Fibroblast of lung (primary cell): ENCODE results near the gene ANK2. TPM values are rescaled to one million over a fixed set of nuclear protein-coding genes. Genes with fewer than 3 reads are reported as not detected.
A peak's percentile ranks its signal among the peaks of the same experiment; 100 is the strongest.

Experiments
- DNase-seq, 2 donors: peaks; one replicate each; pipeline versions ENCODE4 v3.0.0 to v3.0.0-alpha.2; 2010; ENCODE audit warnings: low read depth in 2 of 2
- H2AFZ ChIP-seq: 2 replicates; pipeline ENCODE4 v1.5.1; 2012; ENCODE audit warnings: low read length, control low read depth, inconsistent platforms
- H3K27ac ChIP-seq: 2 replicates; pipeline ENCODE4 v1.5.1; 2011; ENCODE audit warnings: low read length, control low read depth; ENCODE audit not compliant: insufficient read depth
- H3K27me3 ChIP-seq: 2 replicates; pipeline ENCODE4 v1.5.1; 2011; ENCODE audit warnings: mild to moderate bottlenecking, low read length; ENCODE audit not compliant: control insufficient read depth, insufficient read depth
- H3K36me3 ChIP-seq: 2 replicates; pipeline ENCODE4 v1.5.1; 2011; ENCODE audit warnings: low read length; ENCODE audit not compliant: control insufficient read depth, insufficient read depth
- H3K4me1 ChIP-seq: 2 replicates; pipeline ENCODE4 v1.5.1; 2011; ENCODE audit warnings: low read length; ENCODE audit not compliant: control insufficient read depth, insufficient read depth; ENCODE audit errors: extremely low read depth
- H3K4me2 ChIP-seq: 2 replicates; pipeline ENCODE4 v1.5.1; 2011; ENCODE audit warnings: low read length, control low read depth; ENCODE audit not compliant: insufficient read depth; ENCODE audit errors: extremely low read depth
- H3K4me3 ChIP-seq, 4 experiments: fragments of 200-600 bp in 1 of 4; sonication (generic) in 1 of 4; replicated peaks in 1 of 4; 2 replicates each; pipeline ENCODE4 v1.5.1; 2011 to 2016; ENCODE audit warnings: low read length in 4 of 4, low read depth in 3 of 4, mild to moderate bottlenecking in 3 of 4, control low read depth in 2 of 4, inconsistent platforms in 1 of 4, mixed read lengths in 1 of 4; ENCODE audit not compliant: insufficient read depth in 1 of 4; ENCODE audit errors: control extremely low read depth in 1 of 4
- H3K79me2 ChIP-seq: 2 replicates; pipeline ENCODE4 v1.5.1; 2012; ENCODE audit warnings: mild to moderate bottlenecking, low read length, inconsistent platforms; ENCODE audit not compliant: control insufficient read depth, insufficient read depth
- H3K9ac ChIP-seq: 2 replicates; pipeline ENCODE4 v1.5.1; 2011; ENCODE audit warnings: mild to moderate bottlenecking, low read length, control low read depth; ENCODE audit not compliant: insufficient read depth
- H3K9me3 ChIP-seq: 2 replicates; pipeline ENCODE4 v1.5.1; 2012; ENCODE audit warnings: low read depth, low read length; ENCODE audit not compliant: control insufficient read depth, insufficient read depth
- H4K20me1 ChIP-seq: 2 replicates; pipeline ENCODE4 v1.5.1; 2011; ENCODE audit warnings: low read length; ENCODE audit not compliant: control insufficient read depth, insufficient read depth; ENCODE audit errors: extremely low read depth
- CTCF ChIP-seq, 2 donors: IDR thresholded peaks in 1 of 2; conservative IDR thresholded peaks in 1 of 2; 1 replicate in 1 of 2; 2 replicates in 1 of 2; pipeline ENCODE4 v1.5.1; 2011 to 2012; ENCODE audit warnings: low read length in 2 of 2, control low read depth in 1 of 2, inconsistent platforms in 1 of 2, low read depth in 1 of 2, mild to moderate bottlenecking in 1 of 2
- EZH2 ChIP-seq: IDR thresholded peaks from 2 replicates; pipeline ENCODE4 v1.5.1; 2012; ENCODE audit warnings: low read length, control low read depth, mild to moderate bottlenecking; ENCODE audit errors: missing control alignments
- polyA plus RNA-seq, 2 donors: library from polyadenylated mRNA; depleted of rRNA in 1 of 2; stranded (reverse) in 1 of 2; unstranded in 1 of 2; fragments of >200 nt; gene quantifications; 2 replicates each; pipeline ENCODE4 v1.2.1, GENCODE V29; 2011 to 2012; ENCODE audit warnings: missing spikeins in 1 of 2
- total RNA-seq: library from RNA; depleted of rRNA; stranded (reverse); fragments of >200 nt; gene quantifications from 2 replicates; pipeline ENCODE4 v1.2.1, GENCODE V29; 2014

The ANK2 gene
- total and polyA plus RNA-seq, 2 donors (not counting 1 experiment from before 2014, with no cell fraction given): 10.9 to 95.1 TPM

- TF ChIP-seq EZH2: no peak
- TF ChIP-seq CTCF (conservative IDR thresholded peaks at IDR 0.05 in 1 of 2, IDR thresholded peaks at IDR 0.05 in 1 of 2; ENCODE audit: low read depth in 1 of 2, low read length in 2 of 2): no peak
- H3K79me2 ChIP-seq: no peaks in the 10 kb centered on the region
- no peak for DNase-seq
- H3K4me1 ChIP-seq: no peaks in the 10 kb centered on the region
- H2AFZ ChIP-seq: no peak overlapping the region
- no peak overlapping the region for H3K4me2 ChIP-seq
- no peak overlapping the region for H3K9ac ChIP-seq
- no peaks in the 10 kb centered on the region for H3K36me3 ChIP-seq
- H3K27me3 ChIP-seq: no peaks in the 10 kb centered on the region
- no peak overlapping the region for H3K27ac ChIP-seq
- no peak overlapping the region for H3K4me3 ChIP-seq
- H4K20me1 ChIP-seq: no peaks in the 10 kb centered on the region
- H3K9me3 ChIP-seq: no peaks in the 10 kb centered on the region
Observed at GRCh38 chr4:113248320-113248719, 198.9 kb downstream of the ANK2 start.

GRCh38 chr4:113255628-113256027 is 206.2 kb downstream of the ANK2 start:
- Histone ChIP-seq H3K27me3 (no peaks in the 10 kb centered on the region), H3K36me3 (no peaks in the 10 kb centered on the region), H2AFZ (no peak overlapping the region), H3K79me2 (no peaks in the 10 kb centered on the region), H3K9me3 (no peaks in the 10 kb centered on the region), H4K20me1 (no peaks in the 10 kb centered on the region), H3K4me2 (no peak overlapping the region), H3K27ac (no peak overlapping the region), H3K4me3 (no peak overlapping the region), H3K9ac (no peak overlapping the region), H3K4me1 (no peaks in the 10 kb centered on the region)
- no peak for DNase-seq
- TF ChIP-seq CTCF (conservative IDR thresholded peaks at IDR 0.05 in 1 of 2, IDR thresholded peaks at IDR 0.05 in 1 of 2; ENCODE audit: low read depth in 1 of 2, low read length in 2 of 2): no peak
- no peak for TF ChIP-seq EZH2

GRCh38 chr4:113256946-113257345 is 207.5 kb downstream of the ANK2 start:
- Histone ChIP-seq H3K9me3 (no peaks in the 10 kb centered on the region), H4K20me1 (no peaks in the 10 kb centered on the region), H3K9ac (no peak overlapping the region), H3K27ac (no peak overlapping the region), H3K4me3 (no peak overlapping the region), H3K27me3 (no peaks in the 10 kb centered on the region), H3K4me2 (no peak overlapping the region), H3K79me2 (no peaks in the 10 kb centered on the region), H3K36me3 (no peaks in the 10 kb centered on the region), H3K4me1 (no peaks in the 10 kb centered on the region), H2AFZ (no peak overlapping the region)
- TF ChIP-seq EZH2: no peak
- TF ChIP-seq CTCF (conservative IDR thresholded peaks at IDR 0.05 in 1 of 2, IDR thresholded peaks at IDR 0.05 in 1 of 2; ENCODE audit: low read depth in 1 of 2, low read length in 2 of 2): no peak
- DNase-seq: peak; percentile 17 to 25
